Loucy (cell line): ENCODE data around the gene PLPP4.

Source experiments
- EZH2phosphoT487 ChIP-seq: fragments of 200-600 bp; IDR thresholded peaks from 2 replicates; pipeline ENCODE4 v1.6.1; 2018; ENCODE audit warnings: antibody characterized with exemption, mild to moderate bottlenecking, moderate library complexity, borderline replicate concordance
- TF ChIP-seq, protein P1 (sequence below): fragments of 200-600 bp; sonication (generic); conservative IDR thresholded peaks from 2 replicates; pipeline ENCODE4 v1.5.1; 2014; ENCODE audit warnings: mild to moderate bottlenecking, antibody characterized with exemption, low read length

DNA sequence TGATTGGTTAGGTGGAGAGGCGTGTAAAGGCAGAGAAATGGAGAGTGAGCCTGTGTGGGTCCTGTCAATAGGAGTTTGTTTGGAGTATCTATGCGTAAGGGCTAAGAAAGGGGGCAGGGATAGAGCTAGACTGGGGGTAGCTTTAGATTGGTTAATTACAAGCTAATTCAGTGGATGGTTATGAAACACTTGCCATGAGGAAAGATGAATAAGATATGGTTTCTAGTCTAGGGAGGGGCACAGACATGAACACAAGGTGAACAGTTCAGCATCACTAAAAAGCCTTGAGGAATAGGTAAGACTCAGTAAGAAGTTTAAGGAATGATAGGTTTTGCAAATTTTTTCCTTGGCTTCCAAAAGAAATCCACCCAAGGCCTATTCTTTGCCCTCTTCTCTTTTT lies 50.6 kb downstream of the PLPP4 start:
- TF ChIP-seq, protein P1, sequence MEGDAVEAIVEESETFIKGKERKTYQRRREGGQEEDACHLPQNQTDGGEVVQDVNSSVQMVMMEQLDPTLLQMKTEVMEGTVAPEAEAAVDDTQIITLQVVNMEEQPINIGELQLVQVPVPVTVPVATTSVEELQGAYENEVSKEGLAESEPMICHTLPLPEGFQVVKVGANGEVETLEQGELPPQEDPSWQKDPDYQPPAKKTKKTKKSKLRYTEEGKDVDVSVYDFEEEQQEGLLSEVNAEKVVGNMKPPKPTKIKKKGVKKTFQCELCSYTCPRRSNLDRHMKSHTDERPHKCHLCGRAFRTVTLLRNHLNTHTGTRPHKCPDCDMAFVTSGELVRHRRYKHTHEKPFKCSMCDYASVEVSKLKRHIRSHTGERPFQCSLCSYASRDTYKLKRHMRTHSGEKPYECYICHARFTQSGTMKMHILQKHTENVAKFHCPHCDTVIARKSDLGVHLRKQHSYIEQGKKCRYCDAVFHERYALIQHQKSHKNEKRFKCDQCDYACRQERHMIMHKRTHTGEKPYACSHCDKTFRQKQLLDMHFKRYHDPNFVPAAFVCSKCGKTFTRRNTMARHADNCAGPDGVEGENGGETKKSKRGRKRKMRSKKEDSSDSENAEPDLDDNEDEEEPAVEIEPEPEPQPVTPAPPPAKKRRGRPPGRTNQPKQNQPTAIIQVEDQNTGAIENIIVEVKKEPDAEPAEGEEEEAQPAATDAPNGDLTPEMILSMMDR: no peak
- TF ChIP-seq EZH2phosphoT487: no peak
